ENCODE results near the gene MYL6. TPM values are rescaled to one million over a fixed set of nuclear protein-coding genes. Genes with fewer than 3 reads are reported as not detected.

The MYL6 gene
- total and polyA plus RNA-seq, 9 of the 15 experiments (the other 6 are each of a cell fraction or from before 2014, with no cell fraction given) = 557 to 1,664 (median 958) TPM

GRCh38 chr12:56116267-56117081 lies 41.7 kb upstream of the MYL6 start, which contains the start of gene RPL41 (continued):
- no peak for TF ChIP-seq ZNF280B (CRISPR knock-in tag; IDR thresholded peaks at IDR 0.05)
- no peak for TF ChIP-seq HNRNPUL1 (IDR thresholded peaks at IDR 0.05; ENCODE audit: low read length)
- TF ChIP-seq MTA1 (IDR thresholded peaks at IDR 0.05; ENCODE audit: borderline replicate concordance) = no peak
- TF ChIP-seq ZNF41 (CRISPR knock-in tag; conservative IDR thresholded peaks at IDR 0.05) = no peak
- TF ChIP-seq CBX3 (IDR thresholded peaks at IDR 0.05; ENCODE audit: borderline replicate concordance in 1 of 2, low read length in 2 of 2) = peak in 1 of 2 experiments; percentile 45; a peak in 1 of 3 replicates
- TF ChIP-seq DDX20 (tag; IDR thresholded peaks at IDR 0.05; ENCODE audit: low read depth) = no peak
- TF ChIP-seq, protein P1, sequence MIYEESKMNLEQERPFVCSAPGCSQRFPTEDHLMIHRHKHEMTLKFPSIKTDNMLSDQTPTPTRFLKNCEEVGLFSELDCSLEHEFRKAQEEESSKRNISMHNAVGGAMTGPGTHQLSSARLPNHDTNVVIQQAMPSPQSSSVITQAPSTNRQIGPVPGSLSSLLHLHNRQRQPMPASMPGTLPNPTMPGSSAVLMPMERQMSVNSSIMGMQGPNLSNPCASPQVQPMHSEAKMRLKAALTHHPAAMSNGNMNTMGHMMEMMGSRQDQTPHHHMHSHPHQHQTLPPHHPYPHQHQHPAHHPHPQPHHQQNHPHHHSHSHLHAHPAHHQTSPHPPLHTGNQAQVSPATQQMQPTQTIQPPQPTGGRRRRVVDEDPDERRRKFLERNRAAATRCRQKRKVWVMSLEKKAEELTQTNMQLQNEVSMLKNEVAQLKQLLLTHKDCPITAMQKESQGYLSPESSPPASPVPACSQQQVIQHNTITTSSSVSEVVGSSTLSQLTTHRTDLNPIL (CRISPR knock-in tag; IDR thresholded peaks at IDR 0.05) = no peak
- TF ChIP-seq POLR2H (tag; IDR thresholded peaks at IDR 0.05; ENCODE audit: low read depth) = peak; percentile 98
- TF ChIP-seq RB1 (IDR thresholded peaks at IDR 0.05; ENCODE audit: low read depth) = peak; percentile 81; the same call in 1 of the 2 replicates
- TF ChIP-seq ARHGAP35 (IDR thresholded peaks at IDR 0.05; ENCODE audit: partially characterized antibody) = no peak
- 0 out of 2 replicates have a peak, but pooled peaks have one; percentile 13 for TF ChIP-seq SMARCE1 (IDR thresholded peaks at IDR 0.05)
- TF ChIP-seq ZNF445 (CRISPR knock-in tag; IDR thresholded peaks at IDR 0.05; ENCODE audit: low read depth) = no peak
- TF ChIP-seq SRSF9 (IDR thresholded peaks at IDR 0.05; ENCODE audit: borderline replicate concordance, low read depth, low read length) = no peak
- no peak; the same call in 1 of the 2 replicates for TF ChIP-seq ZNF444 (CRISPR knock-in tag; IDR thresholded peaks at IDR 0.05)
- no peak for TF ChIP-seq ZNF121 (CRISPR knock-in tag; conservative IDR thresholded peaks at IDR 0.05)
- TF ChIP-seq FOXM1 (IDR thresholded peaks at IDR 0.05; ENCODE audit: low read depth) = peak; percentile 34; the same call in 1 of the 2 replicates
- TF ChIP-seq FOXM1 (CRISPR knock-in tag; IDR thresholded peaks at IDR 0.05; ENCODE audit: low read depth) = no peak
- TF ChIP-seq ELK3 (CRISPR knock-in tag; IDR thresholded peaks at IDR 0.05) = no peak
- TF ChIP-seq, protein P2, sequence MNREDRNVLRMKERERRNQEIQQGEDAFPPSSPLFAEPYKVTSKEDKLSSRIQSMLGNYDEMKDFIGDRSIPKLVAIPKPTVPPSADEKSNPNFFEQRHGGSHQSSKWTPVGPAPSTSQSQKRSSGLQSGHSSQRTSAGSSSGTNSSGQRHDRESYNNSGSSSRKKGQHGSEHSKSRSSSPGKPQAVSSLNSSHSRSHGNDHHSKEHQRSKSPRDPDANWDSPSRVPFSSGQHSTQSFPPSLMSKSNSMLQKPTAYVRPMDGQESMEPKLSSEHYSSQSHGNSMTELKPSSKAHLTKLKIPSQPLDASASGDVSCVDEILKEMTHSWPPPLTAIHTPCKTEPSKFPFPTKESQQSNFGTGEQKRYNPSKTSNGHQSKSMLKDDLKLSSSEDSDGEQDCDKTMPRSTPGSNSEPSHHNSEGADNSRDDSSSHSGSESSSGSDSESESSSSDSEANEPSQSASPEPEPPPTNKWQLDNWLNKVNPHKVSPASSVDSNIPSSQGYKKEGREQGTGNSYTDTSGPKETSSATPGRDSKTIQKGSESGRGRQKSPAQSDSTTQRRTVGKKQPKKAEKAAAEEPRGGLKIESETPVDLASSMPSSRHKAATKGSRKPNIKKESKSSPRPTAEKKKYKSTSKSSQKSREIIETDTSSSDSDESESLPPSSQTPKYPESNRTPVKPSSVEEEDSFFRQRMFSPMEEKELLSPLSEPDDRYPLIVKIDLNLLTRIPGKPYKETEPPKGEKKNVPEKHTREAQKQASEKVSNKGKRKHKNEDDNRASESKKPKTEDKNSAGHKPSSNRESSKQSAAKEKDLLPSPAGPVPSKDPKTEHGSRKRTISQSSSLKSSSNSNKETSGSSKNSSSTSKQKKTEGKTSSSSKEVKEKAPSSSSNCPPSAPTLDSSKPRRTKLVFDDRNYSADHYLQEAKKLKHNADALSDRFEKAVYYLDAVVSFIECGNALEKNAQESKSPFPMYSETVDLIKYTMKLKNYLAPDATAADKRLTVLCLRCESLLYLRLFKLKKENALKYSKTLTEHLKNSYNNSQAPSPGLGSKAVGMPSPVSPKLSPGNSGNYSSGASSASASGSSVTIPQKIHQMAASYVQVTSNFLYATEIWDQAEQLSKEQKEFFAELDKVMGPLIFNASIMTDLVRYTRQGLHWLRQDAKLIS (CRISPR knock-in tag; IDR thresholded peaks at IDR 0.05) = peak; percentile 95
- TF ChIP-seq BHLHE40 (IDR thresholded peaks at IDR 0.05; ENCODE audit: low read length) = no peak
- peak; percentile 98 for TF ChIP-seq TAF1 (IDR thresholded peaks at IDR 0.05; ENCODE audit: control insufficient read depth, extremely low read depth, insufficient read depth, low read length, severe bottlenecking)

Measured in K562 (cell line).